RWPE1 (cell line): ENCODE measurements around the gene BFSP1.

Experiments used
- CTCF ChIA-PET: fragments of 350-600 bp; sonication (Branson Sonifier 250); formaldehyde crosslinking; extraction: SDS; loops from one replicate; lab custom pipeline; 2021; lab: Yijun Ruan, JAX
- POLR2A ChIA-PET: fragments of 400-600 bp; formaldehyde crosslinking; extraction: SDS; loops from one replicate; lab custom pipeline; 2020; ENCODE audit warnings: antibody characterized with exemption; ENCODE audit not compliant: low non-redundant PET; lab: Yijun Ruan, JAX
- DNase-seq: peaks from one replicate; pipeline ENCODE4 v3.0.0; 2012; ENCODE audit warnings: low spot score
- H3K27ac ChIP-seq: fragments of 450-650 bp; 2 replicates; pipeline ENCODE4 v1.5.1; 2017
- CTCF ChIP-seq: fragments of 450-650 bp; conservative IDR thresholded peaks from 2 replicates; pipeline ENCODE4 v1.5.1; 2017; ENCODE audit warnings: low read depth, mild to moderate bottlenecking

The BFSP1 gene

GRCh38 chr20:17531665-17532025 lies 466 bp upstream of the BFSP1 start:
- peak overlapping the region; percentile 72 for H3K27ac ChIP-seq
- no peak for DNase-seq
- POLR2A ChIA-PET = no interaction called here
- TF ChIP-seq CTCF = no peak
- CTCF ChIA-PET = interaction anchor here (0.6 to 1.0 kb wide), 5 partner anchors 25 to 706 kb away, joined by 3 to 6 read pairs (median 4); no protein-coding TSS in a partner anchor

GRCh38 chr20:17530153-17530552 lies 1.0 kb downstream of the BFSP1 start:
- TF ChIP-seq CTCF = no peak
- POLR2A ChIA-PET = no interaction called here
- no peak for DNase-seq
- H3K27ac ChIP-seq = no peak overlapping the region
- CTCF ChIA-PET = interaction anchor here (0.7 to 1.1 kb wide), 2 partner anchors 25 to 81 kb away, joined by 3 to 6 read pairs; no protein-coding TSS in a partner anchor

- POLR2A ChIA-PET = no interaction called here
- TF ChIP-seq CTCF = no peak
- no peak for DNase-seq
- H3K27ac ChIP-seq = no peak overlapping the region
- CTCF ChIA-PET = interaction anchor here (0.7 kb wide), 1 partner anchor 81 kb away, joined by 3 read pairs; no protein-coding TSS in a partner anchor
Measured at GRCh38 chr20:17529586-17529985, 1.6 kb downstream of the BFSP1 start.

- DNase-seq = peak; percentile 65
- no peak overlapping the region for H3K27ac ChIP-seq
- TF ChIP-seq CTCF = no peak
- ChIA-PET CTCF (no interaction called here), POLR2A (no interaction called here)
Measured at GRCh38 chr20:17525650-17526049, 5.5 kb downstream of the BFSP1 start.

- POLR2A ChIA-PET = no interaction called here
- no peak for TF ChIP-seq CTCF
- CTCF ChIA-PET = no interaction called here
Measured at GRCh38 chr20:17525132-17525531, 6.0 kb downstream of the BFSP1 start.

GRCh38 chr20:17524560-17524959 lies 6.6 kb downstream of the BFSP1 start:
- DNase-seq = no peak
- CTCF ChIA-PET = no interaction called here
- POLR2A ChIA-PET = no interaction called here

More at GRCh38 chr20:17525132-17525531, 6.0 kb downstream of the BFSP1 start:
- no peak overlapping the region for H3K27ac ChIP-seq
- DNase-seq = no peak

More at GRCh38 chr20:17524560-17524959, 6.6 kb downstream of the BFSP1 start:
- H3K27ac ChIP-seq = no peak overlapping the region
- no peak for TF ChIP-seq CTCF
